HUES6 (cell line): ENCODE data around the gene ACAD9.
A peak's percentile ranks its signal among the peaks of the same experiment; 100 is the strongest.

Experiments used
- H3K27ac ChIP-seq: 2 replicates; pipeline ENCODE4 v1.7.0; 2013; ENCODE audit warnings: low read depth, mild to moderate bottlenecking, low read length, inconsistent platforms
- H3K27me3 ChIP-seq: 2 replicates; pipeline ENCODE4 v1.6.1; 2013; ENCODE audit warnings: low read length; ENCODE audit not compliant: control insufficient read depth, insufficient read depth
- H3K36me3 ChIP-seq: 2 replicates; pipeline ENCODE4 v1.6.1; 2013; ENCODE audit warnings: low read length; ENCODE audit not compliant: control insufficient read depth, insufficient read depth
- H3K4me1 ChIP-seq: 2 replicates; pipeline ENCODE4 v1.6.1; 2013; ENCODE audit warnings: low read length; ENCODE audit not compliant: control insufficient read depth, insufficient read depth
- H3K4me3 ChIP-seq: 2 replicates; pipeline ENCODE4 v1.5.1; 2013; ENCODE audit warnings: low read depth, low read length
- H3K9ac ChIP-seq: one replicate; pipeline ENCODE4 v1.6.1; 2013; ENCODE audit warnings: mild to moderate bottlenecking, low read length
- H3K9me3 ChIP-seq: 2 replicates; pipeline ENCODE4 v1.6.1; 2013; ENCODE audit warnings: low read depth, low read length; ENCODE audit not compliant: control insufficient read depth, insufficient read depth

The ACAD9 gene

GRCh38 chr3:128846486-128846891 lies 32.9 kb upstream of the ACAD9 start:
- Histone ChIP-seq H3K4me3 (peak overlapping the region; percentile 41; the same call in 1 of the 2 replicates), H3K9me3 (no peaks in the 10 kb centered on the region), H3K4me1 (peaks cover 15% of the 10 kb centered on the region; the same call in 1 of the 2 replicates), H3K27me3 (no peaks in the 10 kb centered on the region), H3K9ac (peak overlapping the region; percentile 3), H3K36me3 (no peaks in the 10 kb centered on the region), H3K27ac (no peak overlapping the region)

DNA sequence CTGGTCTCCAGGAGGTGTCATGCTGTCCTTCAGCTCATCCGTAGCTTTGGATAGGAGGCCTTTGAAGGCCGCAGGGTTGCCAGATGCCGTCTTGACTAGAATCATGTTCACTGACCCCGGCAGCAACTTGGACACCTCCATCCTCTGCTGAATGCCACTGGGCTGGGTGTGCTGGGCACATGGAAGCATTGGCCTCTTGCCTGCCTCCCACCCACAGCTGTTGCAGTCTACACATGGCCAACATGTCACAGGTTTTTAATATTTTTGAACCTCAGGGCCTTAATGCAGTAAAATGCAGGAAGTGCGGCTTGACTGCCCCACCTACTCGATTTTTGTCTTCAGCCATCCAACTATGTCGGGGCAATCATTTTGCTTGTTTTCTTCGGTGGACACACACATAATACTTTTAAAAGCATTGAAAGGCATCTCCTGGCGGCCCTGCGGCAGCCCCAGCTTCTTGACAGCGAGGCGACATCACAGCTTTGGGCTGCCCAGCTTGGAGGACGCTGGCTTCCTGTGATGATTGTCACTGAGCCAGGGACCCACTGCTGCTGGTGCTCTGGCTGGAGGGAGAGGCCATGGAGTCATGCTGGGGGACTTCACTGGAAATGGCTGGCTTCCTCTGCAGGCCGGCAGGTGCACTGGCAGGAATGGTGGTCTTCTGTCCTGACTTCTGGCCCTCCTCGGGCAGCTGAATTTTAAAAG lies 31.6 kb upstream of the ACAD9 start:
- H3K9ac ChIP-seq, result no peak overlapping the region
- no peaks in the 10 kb centered on the region for H3K36me3 ChIP-seq
- no peaks in the 10 kb centered on the region for H3K9me3 ChIP-seq
- H3K4me1 ChIP-seq, result peaks cover 15% of the 10 kb centered on the region; the same call in 1 of the 2 replicates
- H3K4me3 ChIP-seq, result no peak overlapping the region
- H3K27me3 ChIP-seq, result no peaks in the 10 kb centered on the region
- no peak overlapping the region for H3K27ac ChIP-seq

GRCh38 chr3:128848936-128849335 lies 30.5 kb upstream of the ACAD9 start:
- H3K9me3 ChIP-seq, result peaks cover 4% of the 10 kb centered on the region
- peaks cover 15% of the 10 kb centered on the region; the same call in 1 of the 2 replicates for H3K4me1 ChIP-seq
- H3K9ac ChIP-seq, result no peak overlapping the region
- H3K36me3 ChIP-seq, result no peaks in the 10 kb centered on the region; the same call in 1 of the 2 replicates
- no peaks in the 10 kb centered on the region for H3K27me3 ChIP-seq
- no peak overlapping the region for H3K4me3 ChIP-seq
- no peak overlapping the region for H3K27ac ChIP-seq

DNA sequence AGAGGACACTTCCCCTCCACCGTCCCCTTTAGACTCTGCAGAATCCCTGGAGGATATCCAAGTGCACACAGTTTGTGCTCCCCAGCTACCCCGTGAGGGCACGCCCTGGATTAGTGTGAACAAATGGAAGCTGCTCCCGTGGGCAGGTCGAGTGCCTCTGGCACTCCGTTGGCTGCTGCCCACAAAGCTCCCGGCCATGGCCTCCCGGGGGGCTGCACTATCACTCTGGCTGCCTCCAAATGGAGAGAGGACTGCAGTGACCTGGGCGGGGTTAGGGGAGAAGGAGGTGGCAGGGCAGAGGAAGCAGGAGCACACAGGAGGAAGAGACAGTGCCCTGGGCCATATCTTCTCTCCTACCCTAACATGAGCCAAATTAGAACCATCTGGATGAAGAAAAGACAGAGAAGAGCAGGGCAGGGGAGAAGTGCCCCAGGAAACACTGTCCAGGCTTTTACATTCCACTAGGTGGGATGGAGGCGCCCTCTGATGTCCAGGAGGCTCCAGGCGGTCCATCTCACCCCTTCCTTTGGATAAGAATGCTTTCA lies 29.4 kb upstream of the ACAD9 start:
- H3K36me3 ChIP-seq, result no peaks in the 10 kb centered on the region; the same call in 1 of the 2 replicates
- peaks cover 13% of the 10 kb centered on the region; the same call in 1 of the 2 replicates for H3K4me1 ChIP-seq

DNA sequence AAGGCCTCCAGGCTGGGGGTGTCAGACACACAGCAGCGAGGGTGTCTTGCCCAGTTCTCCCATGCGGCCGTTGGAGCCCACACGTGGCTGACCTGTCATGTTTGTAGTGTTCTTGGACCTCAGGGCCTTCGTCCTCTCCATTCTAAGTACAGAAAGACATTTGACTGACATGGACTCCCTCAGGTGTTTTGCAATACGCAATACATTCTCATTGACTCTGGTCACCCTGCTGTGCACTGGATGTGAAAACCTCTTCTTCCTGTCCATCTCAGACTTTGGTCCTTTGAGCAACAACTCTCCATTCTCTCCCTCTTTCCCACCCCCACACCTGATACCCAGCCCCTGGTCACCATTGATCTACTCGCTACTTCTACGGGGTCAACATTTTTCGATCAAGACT lies 28.9 kb upstream of the ACAD9 start:
- H3K36me3 ChIP-seq, result no peaks in the 10 kb centered on the region; the same call in 1 of the 2 replicates
- peaks cover 19% of the 10 kb centered on the region for H3K9me3 ChIP-seq
- H3K4me1 ChIP-seq, result peaks cover 9% of the 10 kb centered on the region; the same call in 1 of the 2 replicates
- H3K27me3 ChIP-seq, result no peaks in the 10 kb centered on the region
- no peak overlapping the region for H3K9ac ChIP-seq
- H3K4me3 ChIP-seq, result no peak overlapping the region
- H3K27ac ChIP-seq, result no peak overlapping the region

More for the DNA sequence above, 29.4 kb upstream of the ACAD9 start:
- Histone ChIP-seq H3K27me3 (no peaks in the 10 kb centered on the region), H3K4me3 (no peak overlapping the region), H3K9me3 (peaks cover 13% of the 10 kb centered on the region), H3K27ac (no peak overlapping the region), H3K9ac (no peak overlapping the region)

- H3K27ac ChIP-seq, result no peak overlapping the region
- no peak overlapping the region for H3K9ac ChIP-seq
- peaks cover 29% of the 10 kb centered on the region for H3K9me3 ChIP-seq
- no peaks in the 10 kb centered on the region for H3K27me3 ChIP-seq
- no peaks in the 10 kb centered on the region; the same call in 1 of the 2 replicates for H3K36me3 ChIP-seq
- H3K4me1 ChIP-seq, result peaks cover under 1% of the 10 kb centered on the region; the same call in 1 of the 2 replicates
- H3K4me3 ChIP-seq, result no peak overlapping the region
Measured at GRCh38 chr3:128851601-128852000, 27.8 kb upstream of the ACAD9 start.

GRCh38 chr3:128853826-128854225 lies 25.6 kb upstream of the ACAD9 start:
- Histone ChIP-seq H3K27ac (no peak overlapping the region), H3K4me1 (no peaks in the 10 kb centered on the region), H3K4me3 (no peak overlapping the region)

GRCh38 chr3:128854475-128854874 lies 24.9 kb upstream of the ACAD9 start:
- Histone ChIP-seq H3K9me3 (peaks cover 54% of the 10 kb centered on the region), H3K4me1 (no peaks in the 10 kb centered on the region), H3K4me3 (no peak overlapping the region), H3K9ac (no peak overlapping the region), H3K36me3 (no peaks in the 10 kb centered on the region; the same call in 1 of the 2 replicates), H3K27ac (no peak overlapping the region), H3K27me3 (no peaks in the 10 kb centered on the region)

More at GRCh38 chr3:128853826-128854225, 25.6 kb upstream of the ACAD9 start:
- peaks cover 48% of the 10 kb centered on the region for H3K9me3 ChIP-seq
- no peaks in the 10 kb centered on the region; the same call in 1 of the 2 replicates for H3K36me3 ChIP-seq
- H3K27me3 ChIP-seq, result no peaks in the 10 kb centered on the region
- no peak overlapping the region for H3K9ac ChIP-seq

GRCh38 chr3:128855569-128855968 lies 23.9 kb upstream of the ACAD9 start:
- H3K36me3 ChIP-seq, result peaks cover 3% of the 10 kb centered on the region; the same call in 1 of the 2 replicates

GRCh38 chr3:128858167-128858566 lies 21.3 kb upstream of the ACAD9 start:
- Histone ChIP-seq H3K9ac (no peak overlapping the region), H3K4me3 (no peak overlapping the region), H3K27me3 (no peaks in the 10 kb centered on the region), H3K36me3 (peaks cover 7% of the 10 kb centered on the region; the same call in 1 of the 2 replicates), H3K9me3 (peaks cover 78% of the 10 kb centered on the region), H3K4me1 (no peaks in the 10 kb centered on the region), H3K27ac (no peak overlapping the region)

More at GRCh38 chr3:128855569-128855968, 23.9 kb upstream of the ACAD9 start:
- no peak overlapping the region for H3K9ac ChIP-seq
- no peaks in the 10 kb centered on the region for H3K27me3 ChIP-seq
- no peak overlapping the region for H3K4me3 ChIP-seq
- H3K9me3 ChIP-seq, result peaks cover 65% of the 10 kb centered on the region
- no peaks in the 10 kb centered on the region for H3K4me1 ChIP-seq
- no peak overlapping the region for H3K27ac ChIP-seq

DNA sequence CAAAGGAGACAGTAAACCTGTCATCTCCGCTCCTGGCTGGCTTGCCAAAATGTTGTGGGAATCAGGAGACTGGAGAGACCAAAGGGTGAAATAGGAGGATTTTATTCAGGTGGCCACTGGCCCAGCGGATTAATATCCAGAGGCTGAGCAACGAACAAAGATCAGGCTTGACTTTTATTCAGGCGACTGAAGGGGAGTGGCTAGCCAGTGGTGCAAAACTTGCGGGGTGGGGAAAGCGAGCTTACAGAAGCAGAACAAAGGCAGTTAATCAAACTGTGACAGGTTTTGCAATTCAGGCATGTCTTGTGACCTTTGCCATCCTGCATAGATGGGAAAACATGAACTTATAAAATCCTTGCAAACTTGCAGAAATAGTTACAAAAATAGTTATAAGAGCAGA lies 19.8 kb upstream of the ACAD9 start:
- H3K4me3 ChIP-seq, result no peak overlapping the region

More for the DNA sequence above, 19.8 kb upstream of the ACAD9 start:
- peaks cover 7% of the 10 kb centered on the region; the same call in 1 of the 2 replicates for H3K36me3 ChIP-seq
- peaks cover 5% of the 10 kb centered on the region; the same call in 1 of the 2 replicates for H3K4me1 ChIP-seq
- H3K27ac ChIP-seq, result no peak overlapping the region
- H3K9ac ChIP-seq, result no peak overlapping the region
- no peaks in the 10 kb centered on the region for H3K27me3 ChIP-seq
- H3K9me3 ChIP-seq, result peaks cover 67% of the 10 kb centered on the region
